Activated CD4-positive, alpha-beta memory T cell treated with anti-CD3 and anti-CD28 coated beads for 36 hours (primary cell): ENCODE data around the gene PAX5. TPM values are rescaled to one million over a fixed set of nuclear protein-coding genes. Genes with fewer than 3 reads are reported as not detected.

Experiments used
- CTCF ChIA-PET: fragments of 350-600 bp; sonication (Branson Sonifier 250); formaldehyde crosslinking; loops from one replicate; lab custom pipeline; 2021; ENCODE audit warnings: antibody characterized with exemption, inconsistent platforms; lab: Charles Lee
- POLR2A ChIA-PET: fragments of 350-600 bp; sonication (Branson Sonifier 250); formaldehyde crosslinking; loops from one replicate; lab custom pipeline; 2021; ENCODE audit warnings: antibody characterized with exemption; lab: Charles Lee
- DNase-seq: peaks from one replicate; pipeline ENCODE4 v3.0.0-alpha.2; 2020
- H3K27ac Mint-ChIP-seq: one replicate; pipeline ENCODE4 v1.8.0; 2021; ENCODE audit warnings: mixed read lengths
- H3K27me3 Mint-ChIP-seq: one replicate; pipeline ENCODE4 v1.8.0; 2021; ENCODE audit warnings: mixed read lengths
- H3K36me3 Mint-ChIP-seq: one replicate; pipeline ENCODE4 v1.8.0; 2021; ENCODE audit warnings: mixed read lengths
- H3K4me1 Mint-ChIP-seq: one replicate; pipeline ENCODE4 v1.8.0; 2021; ENCODE audit warnings: low read depth, mixed read lengths
- H3K4me3 Mint-ChIP-seq: one replicate; pipeline ENCODE4 v1.8.0; 2021; ENCODE audit warnings: mild to moderate bottlenecking, mixed read lengths
- H3K9me3 Mint-ChIP-seq: one replicate; pipeline ENCODE4 v1.8.0; 2021; ENCODE audit warnings: mixed read lengths
- intact Hi-C: fragments of 100-400 bp; cut with micrococcal nuclease; formaldehyde crosslinking; loops from one replicate; pipeline ENCODE4 v1.15.1; 2023
- total RNA-seq, 2 experiments: library from RNA; stranded (reverse); gene quantifications; one replicate each; pipeline ENCODE4 v1.2.3, GENCODE V29; 2021

PAX5 gene
- total RNA-seq, 2 experiments from 2014 or later: 0.12 to 0.15 TPM

- CTCF ChIA-PET: no interaction called here
Measured at GRCh38 chr9:36802201-36802920, 231.7 kb downstream of the PAX5 start.

GRCh38 chr9:36800455-36800854, 233.6 kb downstream of the PAX5 start:
- H3K4me3 Mint-ChIP-seq: no peak overlapping the region
- no peak for DNase-seq
- no peaks in the 10 kb centered on the region for H3K4me1 Mint-ChIP-seq
- no peak overlapping the region for H3K27ac Mint-ChIP-seq
- ChIA-PET POLR2A (interaction anchor here (1.1 kb wide), 1 partner anchor 15 kb away, joined by 3 read pairs; no protein-coding TSS in a partner anchor), CTCF (no interaction called here)
- no peaks in the 10 kb centered on the region for H3K9me3 Mint-ChIP-seq
- no peaks in the 10 kb centered on the region for H3K36me3 Mint-ChIP-seq
- intact Hi-C loops: no loop called here
- peaks cover 12% of the 10 kb centered on the region for H3K27me3 Mint-ChIP-seq

More at GRCh38 chr9:36802201-36802920, 231.7 kb downstream of the PAX5 start:
- Mint-ChIP-seq H3K36me3 (no peaks in the 10 kb centered on the region), H3K27ac (no peak overlapping the region), H3K4me3 (no peak overlapping the region), H3K9me3 (no peaks in the 10 kb centered on the region), H3K4me1 (no peaks in the 10 kb centered on the region), H3K27me3 (peaks cover 12% of the 10 kb centered on the region)
- no peak for DNase-seq
- POLR2A ChIA-PET: no interaction called here
- intact Hi-C loops: no loop called here

GRCh38 chr9:36798350-36799065, 235.6 kb downstream of the PAX5 start:
- Mint-ChIP-seq H3K27ac (no peak overlapping the region), H3K36me3 (no peaks in the 10 kb centered on the region), H3K9me3 (peaks cover 4% of the 10 kb centered on the region), H3K4me3 (no peak overlapping the region), H3K27me3 (peaks cover 12% of the 10 kb centered on the region), H3K4me1 (no peaks in the 10 kb centered on the region)
- ChIA-PET POLR2A (no interaction called here), CTCF (no interaction called here)
- intact Hi-C loops: no loop called here
- DNase-seq: no peak

- no peaks in the 10 kb centered on the region for H3K4me1 Mint-ChIP-seq
- H3K9me3 Mint-ChIP-seq: peaks cover 12% of the 10 kb centered on the region
- intact Hi-C loops: no loop called here
- H3K36me3 Mint-ChIP-seq: peaks cover 4% of the 10 kb centered on the region
- POLR2A ChIA-PET: no interaction called here
- H3K4me3 Mint-ChIP-seq: no peak overlapping the region
- CTCF ChIA-PET: no interaction called here
- DNase-seq: no peak
- H3K27me3 Mint-ChIP-seq: peaks cover 10% of the 10 kb centered on the region
- no peak overlapping the region for H3K27ac Mint-ChIP-seq
Measured at GRCh38 chr9:36797471-36798220, 236.4 kb downstream of the PAX5 start.

GRCh38 chr9:36796671-36797419, 237.2 kb downstream of the PAX5 start:
- ChIA-PET CTCF (no interaction called here), POLR2A (no interaction called here)
- DNase-seq: no peak
- Mint-ChIP-seq H3K9me3 (peaks cover 12% of the 10 kb centered on the region), H3K4me1 (no peaks in the 10 kb centered on the region), H3K36me3 (peaks cover 4% of the 10 kb centered on the region), H3K4me3 (no peak overlapping the region), H3K27me3 (peaks cover 7% of the 10 kb centered on the region), H3K27ac (no peak overlapping the region)
- intact Hi-C loops: no loop called here

GRCh38 chr9:36794461-36794860, 239.6 kb downstream of the PAX5 start:
- Mint-ChIP-seq H3K36me3 (peaks cover 4% of the 10 kb centered on the region), H3K27ac (no peak overlapping the region), H3K4me1 (no peaks in the 10 kb centered on the region), H3K9me3 (peaks cover 12% of the 10 kb centered on the region), H3K4me3 (no peak overlapping the region), H3K27me3 (no peaks in the 10 kb centered on the region)
- no peak for DNase-seq
- ChIA-PET CTCF (interaction anchor here (1.1 kb wide), 1 partner anchor 66 kb away, joined by 4 read pairs; no protein-coding TSS in a partner anchor), POLR2A (no interaction called here)
- intact Hi-C loops: no loop called here

- ChIA-PET CTCF (interaction anchor here (1.1 kb wide), 1 partner anchor 65 kb away, joined by 4 read pairs; no protein-coding TSS in a partner anchor), POLR2A (no interaction called here)
- intact Hi-C loops: no loop called here
- H3K36me3 Mint-ChIP-seq: peaks cover 4% of the 10 kb centered on the region
- H3K27me3 Mint-ChIP-seq: no peaks in the 10 kb centered on the region
- H3K4me3 Mint-ChIP-seq: no peak overlapping the region
- no peak overlapping the region for H3K27ac Mint-ChIP-seq
- H3K9me3 Mint-ChIP-seq: peaks cover 12% of the 10 kb centered on the region
- no peaks in the 10 kb centered on the region for H3K4me1 Mint-ChIP-seq
- DNase-seq: peak; percentile 21
Measured at GRCh38 chr9:36793277-36793676, 240.8 kb downstream of the PAX5 start.

- no peak overlapping the region for H3K27ac Mint-ChIP-seq
- ChIA-PET POLR2A (no interaction called here), CTCF (interaction anchor here (1.6 kb wide), 1 partner anchor 17 kb away, joined by 3 read pairs; no protein-coding TSS in a partner anchor)
- no peak overlapping the region for H3K4me3 Mint-ChIP-seq
- no peaks in the 10 kb centered on the region for H3K4me1 Mint-ChIP-seq
- H3K36me3 Mint-ChIP-seq: peaks cover 4% of the 10 kb centered on the region
- peaks cover 2% of the 10 kb centered on the region for H3K27me3 Mint-ChIP-seq
- intact Hi-C loops: no loop called here
- no peak for DNase-seq
- peaks cover 12% of the 10 kb centered on the region for H3K9me3 Mint-ChIP-seq
Measured at GRCh38 chr9:36791222-36791950, 242.7 kb downstream of the PAX5 start.

GRCh38 chr9:36789886-36790285, 244.2 kb downstream of the PAX5 start:
- ChIA-PET CTCF (interaction anchor here (0.7 kb wide), 1 partner anchor 37 kb away, joined by 4 read pairs; no protein-coding TSS in a partner anchor), POLR2A (no interaction called here)
- intact Hi-C loops: no loop called here

GRCh38 chr9:36788534-36788933, 245.5 kb downstream of the PAX5 start:
- CTCF ChIA-PET: no interaction called here
- Mint-ChIP-seq H3K4me3 (no peak overlapping the region), H3K9me3 (peaks cover 8% of the 10 kb centered on the region), H3K36me3 (peaks cover 4% of the 10 kb centered on the region), H3K27ac (no peak overlapping the region), H3K27me3 (peaks cover 11% of the 10 kb centered on the region), H3K4me1 (no peaks in the 10 kb centered on the region)
- intact Hi-C loops: no loop called here
- POLR2A ChIA-PET: no interaction called here
- DNase-seq: no peak

More at GRCh38 chr9:36789886-36790285, 244.2 kb downstream of the PAX5 start:
- Mint-ChIP-seq H3K9me3 (peaks cover 12% of the 10 kb centered on the region), H3K27ac (no peak overlapping the region), H3K4me3 (no peak overlapping the region), H3K4me1 (no peaks in the 10 kb centered on the region), H3K27me3 (peaks cover 3% of the 10 kb centered on the region), H3K36me3 (peaks cover 4% of the 10 kb centered on the region)
- no peak for DNase-seq

GRCh38 chr9:36787709-36788108, 246.4 kb downstream of the PAX5 start:
- Mint-ChIP-seq H3K9me3 (no peaks in the 10 kb centered on the region), H3K4me1 (no peaks in the 10 kb centered on the region), H3K4me3 (no peak overlapping the region), H3K27ac (no peak overlapping the region), H3K27me3 (peaks cover 11% of the 10 kb centered on the region), H3K36me3 (no peaks in the 10 kb centered on the region)
- intact Hi-C loops: no loop called here
- POLR2A ChIA-PET: no interaction called here
- CTCF ChIA-PET: no interaction called here
- no peak for DNase-seq
